ENCODE data around the gene CARTPT.

Gene CARTPT

DNA sequence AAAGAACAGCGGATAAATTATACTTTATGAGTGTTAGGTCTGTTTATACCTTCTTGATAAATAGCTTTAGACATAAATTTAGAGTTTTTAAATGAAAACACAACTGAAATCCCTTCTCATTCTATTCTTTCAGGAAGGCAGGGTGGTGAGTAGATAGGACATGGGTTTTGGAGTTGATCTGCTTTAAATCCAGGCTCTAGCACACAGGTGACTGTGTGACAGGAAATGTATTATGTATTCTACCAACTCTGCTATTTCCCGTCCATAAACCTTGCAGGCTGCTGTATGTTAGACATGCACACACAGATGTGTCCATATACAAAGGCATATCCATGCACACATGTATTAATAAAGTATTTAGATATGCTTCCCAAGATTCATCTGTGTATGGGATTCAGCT, 19.3 kb upstream of the CARTPT start:
- H3K9me3 ChIP-seq, result no peaks in the 10 kb centered on the region
- H3K36me3 ChIP-seq, result no peaks in the 10 kb centered on the region
- TF ChIP-seq, protein P1, sequence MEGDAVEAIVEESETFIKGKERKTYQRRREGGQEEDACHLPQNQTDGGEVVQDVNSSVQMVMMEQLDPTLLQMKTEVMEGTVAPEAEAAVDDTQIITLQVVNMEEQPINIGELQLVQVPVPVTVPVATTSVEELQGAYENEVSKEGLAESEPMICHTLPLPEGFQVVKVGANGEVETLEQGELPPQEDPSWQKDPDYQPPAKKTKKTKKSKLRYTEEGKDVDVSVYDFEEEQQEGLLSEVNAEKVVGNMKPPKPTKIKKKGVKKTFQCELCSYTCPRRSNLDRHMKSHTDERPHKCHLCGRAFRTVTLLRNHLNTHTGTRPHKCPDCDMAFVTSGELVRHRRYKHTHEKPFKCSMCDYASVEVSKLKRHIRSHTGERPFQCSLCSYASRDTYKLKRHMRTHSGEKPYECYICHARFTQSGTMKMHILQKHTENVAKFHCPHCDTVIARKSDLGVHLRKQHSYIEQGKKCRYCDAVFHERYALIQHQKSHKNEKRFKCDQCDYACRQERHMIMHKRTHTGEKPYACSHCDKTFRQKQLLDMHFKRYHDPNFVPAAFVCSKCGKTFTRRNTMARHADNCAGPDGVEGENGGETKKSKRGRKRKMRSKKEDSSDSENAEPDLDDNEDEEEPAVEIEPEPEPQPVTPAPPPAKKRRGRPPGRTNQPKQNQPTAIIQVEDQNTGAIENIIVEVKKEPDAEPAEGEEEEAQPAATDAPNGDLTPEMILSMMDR (IDR thresholded peaks at IDR 0.05), result no peak
- H3K4me3 ChIP-seq (ENCODE audit: low read depth in 1 of 2, low read length in 1 of 2), result no peak overlapping the region
- H3K4me1 ChIP-seq (ENCODE audit: control insufficient read depth in 1 of 2, insufficient read depth in 1 of 2, low read depth in 1 of 2, low read length in 1 of 2), result no peaks in the 10 kb centered on the region
- H3K27me3 ChIP-seq, result peaks cover 22% of the 10 kb centered on the region
- H3K27ac ChIP-seq, result no peak overlapping the region

DNA sequence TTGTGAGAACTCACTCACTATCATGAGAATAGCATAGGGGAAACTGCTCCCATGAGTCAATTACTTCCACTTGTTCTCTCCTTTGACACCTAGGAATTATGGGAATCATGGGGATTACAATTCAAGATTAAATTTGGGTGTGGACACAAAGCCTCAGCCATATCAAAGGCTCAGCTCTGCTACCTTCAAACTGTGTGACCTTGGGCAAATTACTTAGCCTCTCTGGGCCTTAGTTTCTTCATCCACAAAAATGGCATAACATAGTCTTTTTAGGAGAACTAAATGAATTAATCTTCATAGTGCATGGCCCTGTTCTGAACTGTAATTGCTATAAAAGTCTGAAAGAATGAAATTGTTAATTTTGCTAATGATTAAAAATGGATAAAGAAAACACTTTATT, 18.3 kb upstream of the CARTPT start:
- TF ChIP-seq, protein P1 (IDR thresholded peaks at IDR 0.05), result no peak
- H3K27me3 ChIP-seq, result peaks cover 17% of the 10 kb centered on the region

GRCh38 chr5:71701407-71701806, 17.7 kb upstream of the CARTPT start:
- Histone ChIP-seq H3K9me3 (no peaks in the 10 kb centered on the region), H3K4me1 (ENCODE audit: control insufficient read depth in 1 of 2, insufficient read depth in 1 of 2, low read depth in 1 of 2, low read length in 1 of 2) (no peaks in the 10 kb centered on the region), H3K27me3 (peaks cover 17% of the 10 kb centered on the region), H3K36me3 (no peaks in the 10 kb centered on the region), H3K27ac (no peak overlapping the region), H3K4me3 (ENCODE audit: low read depth in 1 of 2, low read length in 1 of 2) (no peak overlapping the region)
- TF ChIP-seq, protein P1 (IDR thresholded peaks at IDR 0.05), result no peak

More for the DNA sequence above, 18.3 kb upstream of the CARTPT start:
- no peaks in the 10 kb centered on the region for H3K36me3 ChIP-seq
- H3K9me3 ChIP-seq, result no peaks in the 10 kb centered on the region
- H3K27ac ChIP-seq, result no peak overlapping the region
- H3K4me1 ChIP-seq (ENCODE audit: control insufficient read depth in 1 of 2, insufficient read depth in 1 of 2, low read depth in 1 of 2, low read length in 1 of 2), result no peaks in the 10 kb centered on the region
- no peak overlapping the region for H3K4me3 ChIP-seq (ENCODE audit: low read depth in 1 of 2, low read length in 1 of 2)

GRCh38 chr5:71703941-71704340, 15.1 kb upstream of the CARTPT start:
- Histone ChIP-seq H3K4me1 (ENCODE audit: control insufficient read depth in 1 of 2, insufficient read depth in 1 of 2, low read depth in 1 of 2, low read length in 1 of 2) (no peaks in the 10 kb centered on the region), H3K4me3 (ENCODE audit: low read depth in 1 of 2, low read length in 1 of 2) (no peak overlapping the region), H3K27ac (no peak overlapping the region), H3K9me3 (no peaks in the 10 kb centered on the region), H3K36me3 (no peaks in the 10 kb centered on the region), H3K27me3 (peaks cover 25% of the 10 kb centered on the region)
- TF ChIP-seq, protein P1 (IDR thresholded peaks at IDR 0.05), result no peak

GRCh38 chr5:71705421-71705820, 13.7 kb upstream of the CARTPT start:
- H3K9me3 ChIP-seq, result no peaks in the 10 kb centered on the region
- H3K4me3 ChIP-seq (ENCODE audit: low read depth in 1 of 2, low read length in 1 of 2), result no peak overlapping the region
- H3K27ac ChIP-seq, result no peak overlapping the region
- H3K36me3 ChIP-seq, result no peaks in the 10 kb centered on the region
- TF ChIP-seq, protein P1 (IDR thresholded peaks at IDR 0.05), result no peak
- no peaks in the 10 kb centered on the region for H3K4me1 ChIP-seq (ENCODE audit: control insufficient read depth in 1 of 2, insufficient read depth in 1 of 2, low read depth in 1 of 2, low read length in 1 of 2)
- peaks cover 27% of the 10 kb centered on the region for H3K27me3 ChIP-seq

- H3K27ac ChIP-seq, result no peak overlapping the region
- H3K9me3 ChIP-seq, result no peaks in the 10 kb centered on the region
- no peaks in the 10 kb centered on the region for H3K4me1 ChIP-seq (ENCODE audit: control insufficient read depth in 1 of 2, insufficient read depth in 1 of 2, low read depth in 1 of 2, low read length in 1 of 2)
- TF ChIP-seq, protein P1 (IDR thresholded peaks at IDR 0.05), result no peak
- no peak overlapping the region for H3K4me3 ChIP-seq (ENCODE audit: low read depth in 1 of 2, low read length in 1 of 2)
- peaks cover 20% of the 10 kb centered on the region for H3K27me3 ChIP-seq
- H3K36me3 ChIP-seq, result no peaks in the 10 kb centered on the region
These were observed 12.2 kb upstream of the CARTPT start for GRCh38 chr5:71706906-71707305.
